GM18520 (cell line): ENCODE results near the gene TMEM244.
"Not testable (repeated sequence)": the region's sequence is repeated elsewhere in the genome, so short reads cannot be mapped to it uniquely, and the experiment has no call there.

Experiments used
- ATAC-seq: cut with Tn5 transposase; IDR thresholded peaks from one replicate; pipeline ENCODE4 v1.9.1; 2021; ENCODE audit not compliant: unreplicated experiment

TMEM244 gene

DNA sequence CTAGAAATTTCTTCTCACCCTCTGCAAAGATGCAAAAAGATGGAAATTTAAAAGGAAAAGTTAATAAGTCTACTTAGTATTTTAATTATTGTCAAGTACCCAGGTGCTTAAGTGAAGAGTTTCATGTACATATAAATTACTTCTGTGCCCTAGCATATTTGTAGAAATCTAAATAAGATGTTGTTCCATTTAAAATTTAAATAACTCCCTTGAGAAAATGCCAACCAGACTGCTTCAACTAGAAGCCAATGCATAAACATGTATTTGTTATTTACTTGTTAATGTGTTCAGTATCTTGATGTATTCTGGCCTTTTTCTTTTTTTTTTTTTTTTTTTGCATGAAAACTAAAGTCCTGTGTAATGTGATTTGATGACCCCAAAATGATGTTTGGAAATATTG lies 6.3 kb upstream of the TMEM244 start:
- no peak for ATAC-seq

GRCh38 chr6:129866688-129867087 lies 5.6 kb upstream of the TMEM244 start:
- no peak for ATAC-seq

GRCh38 chr6:129866256-129866655 lies 5.1 kb upstream of the TMEM244 start:
- no peak for ATAC-seq

GRCh38 chr6:129865013-129865412 lies 3.9 kb upstream of the TMEM244 start:
- ATAC-seq = no peak

- ATAC-seq = no peak
These were observed 2.5 kb upstream of the TMEM244 start for GRCh38 chr6:129863664-129864063.

DNA sequence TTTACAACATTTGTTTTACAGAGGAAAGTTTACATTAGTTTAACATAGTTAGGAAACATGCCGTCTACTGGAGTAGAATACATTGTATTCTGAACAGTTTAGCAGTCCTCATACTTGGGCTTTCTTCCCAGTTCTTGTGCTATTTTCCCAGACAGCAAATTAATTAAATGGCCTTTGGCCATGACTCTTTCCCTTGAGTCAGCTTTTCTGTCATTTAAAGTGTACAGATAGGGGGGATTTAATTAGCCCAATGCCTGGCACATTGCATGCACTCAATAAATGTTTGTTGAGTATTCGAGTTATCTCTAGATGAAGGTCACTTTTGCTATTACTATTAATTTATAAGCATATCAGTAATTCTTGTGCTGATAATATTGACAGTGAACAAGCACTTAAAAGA lies 1.6 kb downstream of the TMEM244 start:
- no peak for ATAC-seq

GRCh38 chr6:129857838-129858237 lies 3.3 kb downstream of the TMEM244 start:
- ATAC-seq = no peak

GRCh38 chr6:129853996-129854711 lies 7.0 kb downstream of the TMEM244 start:
- ATAC-seq = no peak

- ATAC-seq = no peak
These were observed 8.8 kb downstream of the TMEM244 start for GRCh38 chr6:129852257-129852858.

DNA sequence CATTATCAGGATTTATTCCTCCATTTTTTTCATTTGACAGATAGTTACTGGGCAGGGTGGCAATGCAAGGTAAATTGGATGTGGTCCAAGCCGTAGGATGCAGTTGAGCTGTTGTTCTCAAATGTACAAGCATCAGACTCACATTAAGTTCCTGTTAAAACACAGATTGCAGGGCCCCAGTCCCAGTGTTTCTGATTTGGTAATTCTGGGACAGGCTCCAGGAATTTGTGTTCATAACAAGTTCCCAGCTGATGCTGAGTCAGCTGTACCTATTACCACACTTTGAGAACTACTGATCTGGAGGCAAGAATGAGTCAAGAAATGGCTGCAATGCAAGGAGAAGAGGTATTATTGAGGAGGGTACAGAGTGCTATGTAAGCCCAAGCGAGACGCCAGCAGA lies 11.7 kb downstream of the TMEM244 start:
- no peak for ATAC-seq

- no peak for ATAC-seq
These were observed 14.4 kb downstream of the TMEM244 start for GRCh38 chr6:129846761-129847160.

DNA sequence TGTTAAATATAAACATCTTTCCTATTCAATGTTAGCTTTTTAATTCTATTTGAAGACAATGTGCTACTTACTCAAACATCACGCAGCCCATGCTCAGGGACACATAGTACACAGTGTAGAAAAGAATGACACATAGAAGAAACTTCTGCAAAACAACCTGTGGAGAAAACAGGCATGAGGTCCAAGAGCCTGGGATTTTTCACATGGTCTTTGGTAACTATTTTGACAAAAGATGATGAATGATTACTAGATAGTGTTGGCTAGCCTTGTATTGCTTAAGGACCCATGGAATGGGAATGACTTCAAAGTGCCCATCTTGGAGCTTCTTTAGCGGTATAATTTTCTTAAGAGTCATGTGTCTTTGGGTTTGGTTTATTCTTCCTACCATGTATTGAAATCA lies 15.4 kb downstream of the TMEM244 start:
- no peak for ATAC-seq

DNA sequence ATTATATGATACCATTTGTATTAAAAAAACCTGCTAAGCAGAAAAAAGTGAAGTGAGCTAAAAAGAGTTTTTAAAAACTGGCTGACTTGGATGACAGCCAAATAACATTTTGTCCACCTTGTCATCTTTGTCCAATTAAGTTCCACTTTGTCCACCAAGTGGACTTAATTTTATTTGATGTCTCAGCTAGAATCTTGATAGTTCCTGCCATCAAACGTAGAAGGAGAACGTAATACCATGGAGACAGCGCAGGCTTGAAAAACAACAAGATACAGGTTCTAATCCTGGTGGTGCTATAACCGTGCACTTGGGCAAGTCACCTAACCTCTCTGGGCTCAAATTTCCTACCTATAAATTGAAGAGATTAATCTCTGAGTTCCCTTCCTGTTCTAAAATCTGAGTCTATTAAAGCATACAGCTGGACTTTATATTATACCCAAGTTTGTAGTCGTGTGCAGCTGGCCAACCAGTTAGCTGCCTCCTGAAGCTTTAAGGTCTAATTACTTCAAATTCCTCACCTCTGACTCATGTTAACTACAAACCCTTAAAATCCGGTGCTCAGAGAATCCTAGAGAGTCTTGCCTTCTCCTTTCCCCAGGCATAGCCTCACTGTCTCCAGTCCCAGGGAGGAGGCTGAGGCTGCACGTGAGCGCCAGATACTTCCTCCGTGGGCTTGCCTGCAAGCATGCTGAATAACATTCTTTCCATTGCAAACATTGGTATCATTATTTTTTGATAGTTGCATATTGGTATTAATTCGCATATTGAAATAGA lies 16.8 kb downstream of the TMEM244 start:
- no peak for ATAC-seq

GRCh38 chr6:129843573-129843972 lies 17.5 kb downstream of the TMEM244 start:
- ATAC-seq = no peak

DNA sequence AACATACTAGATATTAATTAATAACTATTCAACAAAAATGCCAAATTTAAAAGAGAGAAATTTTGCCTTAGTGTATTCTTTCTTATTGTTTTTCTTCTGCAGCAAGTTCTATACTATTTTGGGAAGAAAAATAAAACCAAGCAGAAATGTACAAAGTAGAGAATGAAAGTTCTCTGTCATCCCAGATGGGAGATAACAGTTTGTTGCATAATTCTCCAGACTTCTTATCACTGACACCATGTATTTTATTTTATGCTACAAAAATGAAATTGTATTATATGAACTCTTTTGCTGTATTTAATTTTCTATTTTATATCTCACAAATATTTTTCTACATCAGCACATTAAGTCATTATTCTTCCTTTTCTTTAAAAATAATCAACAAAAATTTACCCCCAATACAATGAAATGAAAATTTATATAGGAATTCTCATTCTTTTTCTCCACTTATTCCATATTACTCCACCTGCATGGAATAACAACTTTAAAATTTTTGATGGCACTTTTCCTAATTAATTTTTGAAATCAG lies 18.2 kb downstream of the TMEM244 start:
- ATAC-seq = no peak

DNA sequence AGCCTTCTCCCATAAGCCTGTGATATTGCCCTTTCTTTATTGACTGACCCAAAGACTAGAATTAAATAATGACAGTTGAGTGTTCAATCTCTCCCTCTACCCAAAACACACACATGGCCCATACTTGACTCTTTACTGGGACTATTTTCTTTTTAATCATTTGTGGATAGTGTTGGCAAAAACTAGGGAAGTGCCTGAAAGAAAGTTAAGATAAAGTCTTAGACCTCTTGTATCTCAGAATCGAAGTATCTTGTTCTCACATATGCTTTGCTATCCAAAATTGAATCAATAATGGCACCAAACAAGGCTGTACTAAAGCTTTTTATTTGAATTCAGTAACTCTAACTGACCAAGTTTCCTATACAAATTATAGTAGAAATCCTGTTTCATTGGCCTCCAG lies 19.0 kb downstream of the TMEM244 start:
- ATAC-seq = no peak

GRCh38 chr6:129839562-129839961 lies 21.6 kb downstream of the TMEM244 start:
- ATAC-seq = not testable (repeated sequence)

DNA sequence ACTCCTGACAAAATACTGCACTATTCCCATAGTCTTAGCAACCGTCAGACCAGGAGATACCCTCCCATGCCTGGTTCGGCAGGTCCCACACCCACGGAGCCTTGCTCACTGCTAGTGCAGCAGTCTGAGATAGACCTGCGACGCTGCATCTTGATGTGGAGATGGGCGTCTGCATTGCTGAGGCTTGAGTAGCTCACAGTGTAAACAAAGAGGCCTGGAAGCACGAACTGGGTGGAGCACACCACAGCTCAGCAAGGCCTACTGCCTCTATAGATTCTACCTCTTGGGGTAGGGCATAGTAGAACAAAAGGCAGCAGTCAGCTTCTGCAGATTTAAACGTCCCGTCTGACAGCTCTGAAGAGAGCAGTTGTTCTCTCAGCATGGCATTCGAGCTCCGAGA lies 25.4 kb downstream of the TMEM244 start:
- no peak for ATAC-seq

- no peak for ATAC-seq
These were observed 28.8 kb downstream of the TMEM244 start for GRCh38 chr6:129832299-129832698.

GRCh38 chr6:129828229-129828628 lies 32.9 kb downstream of the TMEM244 start:
- ATAC-seq = no peak

DNA sequence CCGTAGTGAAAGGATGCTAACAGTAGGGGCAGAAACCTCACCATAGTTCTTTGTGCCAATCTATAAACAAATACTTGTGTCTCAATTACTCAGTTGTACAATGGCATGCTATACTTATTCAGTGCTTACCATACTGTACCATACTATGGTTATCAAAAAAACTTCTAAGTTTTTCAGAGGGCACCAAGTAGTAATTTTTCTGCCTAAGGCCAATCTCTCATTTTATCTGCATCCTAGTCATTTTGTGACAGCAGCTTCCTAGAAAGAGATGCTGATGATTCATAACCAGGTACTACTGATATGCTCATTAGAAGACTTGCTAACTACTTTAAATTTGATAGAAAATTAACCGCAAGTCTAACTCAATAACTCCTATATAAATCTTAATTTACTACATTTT lies 42.9 kb downstream of the TMEM244 start:
- no peak for ATAC-seq

GRCh38 chr6:129817821-129818220 lies 43.3 kb downstream of the TMEM244 start:
- ATAC-seq = no peak
